GM19455 (cell line): ENCODE results near the gene F13B.
"Not testable (repeated sequence)": the region's sequence is repeated elsewhere in the genome, so short reads cannot be mapped to it uniquely, and the experiment has no call there.

Source experiments
- ATAC-seq: cut with Tn5 transposase; IDR thresholded peaks from one replicate; pipeline ENCODE4 v1.9.1; 2021; ENCODE audit not compliant: unreplicated experiment

The F13B gene

GRCh38 chr1:197042676-197043341, 24.3 kb downstream of the F13B start:
- ATAC-seq: no peak

DNA sequence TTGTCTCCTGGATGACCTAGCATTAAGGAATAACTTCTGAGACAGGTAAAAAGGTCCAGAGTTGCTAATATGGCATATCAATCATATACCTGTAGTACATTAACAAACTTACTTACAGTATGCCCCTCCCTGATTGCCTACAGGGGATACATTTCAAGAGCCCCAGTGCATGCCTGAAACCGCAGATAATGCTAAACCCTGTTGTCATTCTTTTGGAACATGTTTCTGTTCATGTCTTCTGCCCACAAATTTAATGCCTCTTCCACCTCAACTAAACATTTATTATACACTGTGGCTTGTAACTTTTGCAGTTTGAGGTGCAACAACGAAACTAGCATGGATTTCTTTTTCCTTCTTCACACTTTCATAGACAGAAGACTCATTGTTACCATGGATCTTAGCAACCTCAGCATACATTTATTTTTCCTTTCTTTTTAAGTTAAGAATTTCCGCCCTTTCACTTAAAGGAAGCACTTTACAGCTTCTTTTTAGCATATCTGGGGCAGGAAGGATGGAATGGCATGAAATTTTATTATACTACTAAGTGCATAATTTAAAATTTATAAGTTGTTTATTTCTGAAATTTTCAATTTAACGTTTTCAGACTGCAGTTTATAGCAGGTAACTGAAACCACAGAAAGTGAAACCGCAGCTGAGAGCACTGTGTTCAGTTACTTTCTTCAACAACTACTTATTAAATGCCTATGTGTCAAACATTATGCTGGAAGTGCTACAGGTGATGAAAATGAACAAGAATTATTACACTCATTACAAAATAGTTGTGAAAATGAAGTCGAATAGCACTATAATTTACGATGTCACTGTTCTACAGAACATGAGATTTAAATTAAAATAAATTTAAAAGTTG, 25.3 kb downstream of the F13B start:
- ATAC-seq: peak; percentile 89

- ATAC-seq: no peak
These were observed 30.2 kb downstream of the F13B start for GRCh38 chr1:197036861-197037260.

GRCh38 chr1:197034631-197035339, 32.3 kb downstream of the F13B start:
- ATAC-seq: not testable (repeated sequence)

GRCh38 chr1:197029749-197030148, 37.3 kb downstream of the F13B start:
- ATAC-seq: no peak

DNA sequence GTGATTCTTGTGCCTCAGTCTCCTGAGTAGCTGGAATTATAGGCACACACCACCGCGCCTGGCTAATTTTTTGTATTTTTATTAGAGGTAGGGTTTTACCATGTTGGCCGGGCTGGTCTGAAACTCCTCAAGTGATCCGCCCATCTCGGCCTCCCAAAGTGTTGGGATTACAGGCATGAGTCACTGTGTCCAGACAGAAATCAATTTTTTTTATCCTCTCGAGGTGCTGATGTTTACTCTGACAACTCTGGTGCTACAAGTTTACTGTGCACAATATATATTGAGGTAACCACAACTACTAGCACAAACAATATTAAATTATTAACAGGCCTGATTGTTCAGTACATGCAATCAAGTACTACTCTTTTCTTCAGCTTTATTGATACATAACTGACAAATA, 39.7 kb downstream of the F13B start:
- ATAC-seq: no peak

- ATAC-seq: no peak
These were observed 42.6 kb downstream of the F13B start for GRCh38 chr1:197024460-197024859.

- ATAC-seq: no peak
These were observed 45.3 kb downstream of the F13B start for GRCh38 chr1:197021716-197022115.

GRCh38 chr1:197017558-197018146, 49.4 kb downstream of the F13B start:
- ATAC-seq: no peak

GRCh38 chr1:197016751-197017150, 50.3 kb downstream of the F13B start:
- ATAC-seq: no peak

GRCh38 chr1:197013234-197013633, 53.8 kb downstream of the F13B start:
- ATAC-seq: no peak

GRCh38 chr1:197011614-197012013, 55.4 kb downstream of the F13B start:
- ATAC-seq: no peak

DNA sequence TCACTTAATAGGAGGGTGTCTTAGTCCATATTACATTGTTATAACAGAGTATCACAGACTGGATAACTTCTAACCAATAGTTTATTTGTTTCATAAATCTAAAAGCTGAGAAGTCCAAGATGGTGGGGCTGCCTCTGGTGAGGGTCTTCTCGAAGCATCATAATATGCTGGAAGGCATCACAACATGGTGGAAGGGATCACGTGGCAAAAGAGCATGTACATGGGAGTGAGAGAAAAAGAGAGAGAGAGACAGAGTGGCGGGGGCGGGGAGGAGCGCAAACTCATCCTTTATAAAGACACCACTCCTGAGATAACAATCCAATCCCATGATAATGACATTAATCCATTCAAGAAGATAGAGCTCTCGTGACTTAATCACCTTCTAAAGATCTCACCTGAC, 58.2 kb downstream of the F13B start:
- ATAC-seq: no peak

DNA sequence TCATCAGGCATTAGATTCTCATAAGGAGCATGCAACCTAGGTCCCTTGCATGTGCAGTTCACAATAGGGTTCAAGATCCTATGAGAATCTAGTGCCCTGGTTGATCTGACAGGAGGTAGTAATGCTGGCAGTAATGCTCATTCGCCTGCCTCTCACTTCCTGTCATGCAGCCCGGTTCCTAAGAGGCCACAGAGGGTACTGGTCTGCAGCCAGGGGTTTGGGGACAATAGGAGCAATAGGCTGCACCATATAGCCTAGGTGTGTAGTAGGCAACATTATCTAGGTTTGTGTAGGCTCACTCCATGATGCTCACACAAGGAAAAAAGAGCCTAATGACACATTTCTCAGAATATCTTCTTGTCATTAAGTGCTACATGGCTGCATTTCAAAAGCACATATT, 63.9 kb downstream of the F13B start:
- ATAC-seq: no peak

GRCh38 chr1:197001828-197002227, 65.2 kb downstream of the F13B start:
- no peak for ATAC-seq

DNA sequence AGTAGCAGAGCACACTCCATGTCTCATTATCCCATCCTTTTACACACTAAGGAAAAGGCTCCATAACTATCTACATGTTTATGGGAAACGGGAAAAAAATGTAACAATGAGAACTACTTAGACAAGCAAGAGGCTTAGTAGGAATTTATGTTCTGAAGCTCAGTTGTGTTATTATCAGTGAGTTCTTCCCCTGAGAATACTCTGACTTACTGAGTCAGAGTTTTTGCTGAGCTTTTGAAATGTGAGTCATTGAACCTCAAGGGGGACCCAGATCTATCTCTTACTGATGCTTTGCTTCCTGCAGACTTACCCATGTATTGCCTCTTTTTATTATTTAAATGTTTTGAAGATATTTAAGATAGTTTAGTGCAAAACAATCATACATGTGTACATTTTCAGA, 69.6 kb downstream of the F13B start:
- ATAC-seq: no peak

DNA sequence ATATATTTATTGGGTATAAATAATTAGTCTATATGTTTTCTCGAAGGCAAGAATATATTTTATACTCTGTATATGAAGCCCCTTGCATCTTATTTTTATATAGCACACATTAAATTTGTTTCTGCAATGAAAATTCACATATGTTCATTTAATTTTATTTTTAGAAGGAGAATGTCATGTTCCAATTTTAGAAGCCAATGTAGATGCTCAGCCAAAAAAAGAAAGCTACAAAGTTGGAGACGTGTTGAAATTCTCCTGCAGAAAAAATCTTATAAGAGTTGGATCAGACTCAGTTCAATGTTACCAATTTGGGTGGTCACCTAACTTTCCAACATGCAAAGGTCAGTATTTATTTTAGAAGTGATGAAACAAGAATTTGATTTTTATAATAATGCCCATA, 73.1 kb downstream of the F13B start:
- no peak for ATAC-seq

GRCh38 chr1:196991919-196992651, 75.0 kb downstream of the F13B start:
- ATAC-seq: not testable (repeated sequence)
